ENCODE measurements around the gene FCN1.

DNA sequence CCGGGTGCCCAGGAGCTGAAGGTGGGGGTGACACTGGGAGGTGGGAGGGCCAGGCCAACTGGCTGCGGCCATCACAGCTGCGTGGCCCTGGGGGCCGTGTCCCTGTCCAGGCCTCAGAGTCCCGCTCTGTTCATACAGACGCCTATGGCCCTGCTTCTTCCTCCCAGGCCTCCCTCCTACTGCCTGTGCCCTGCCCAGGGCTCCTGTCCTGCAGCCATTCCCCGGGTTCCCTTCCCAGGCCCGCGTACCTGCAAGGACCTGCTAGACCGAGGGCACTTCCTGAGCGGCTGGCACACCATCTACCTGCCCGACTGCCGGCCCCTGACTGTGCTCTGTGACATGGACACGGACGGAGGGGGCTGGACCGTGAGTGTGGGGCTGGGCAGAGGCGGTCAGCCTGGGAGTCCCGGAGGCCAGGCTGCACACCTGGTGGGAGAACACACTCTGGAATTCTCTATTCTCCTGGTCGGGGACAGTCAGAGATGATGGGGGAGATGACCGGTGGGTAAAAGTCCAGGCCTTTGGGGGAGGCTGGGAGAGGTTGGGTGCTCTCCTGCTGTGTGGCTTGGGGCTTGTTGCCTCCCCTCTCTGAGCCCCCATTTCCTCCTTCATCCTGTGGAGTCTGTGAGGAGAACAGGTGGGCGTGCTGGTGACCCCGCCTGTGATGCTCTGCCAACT is 32.6 kb downstream of the FCN1 start:
- TF ChIP-seq, protein P1, sequence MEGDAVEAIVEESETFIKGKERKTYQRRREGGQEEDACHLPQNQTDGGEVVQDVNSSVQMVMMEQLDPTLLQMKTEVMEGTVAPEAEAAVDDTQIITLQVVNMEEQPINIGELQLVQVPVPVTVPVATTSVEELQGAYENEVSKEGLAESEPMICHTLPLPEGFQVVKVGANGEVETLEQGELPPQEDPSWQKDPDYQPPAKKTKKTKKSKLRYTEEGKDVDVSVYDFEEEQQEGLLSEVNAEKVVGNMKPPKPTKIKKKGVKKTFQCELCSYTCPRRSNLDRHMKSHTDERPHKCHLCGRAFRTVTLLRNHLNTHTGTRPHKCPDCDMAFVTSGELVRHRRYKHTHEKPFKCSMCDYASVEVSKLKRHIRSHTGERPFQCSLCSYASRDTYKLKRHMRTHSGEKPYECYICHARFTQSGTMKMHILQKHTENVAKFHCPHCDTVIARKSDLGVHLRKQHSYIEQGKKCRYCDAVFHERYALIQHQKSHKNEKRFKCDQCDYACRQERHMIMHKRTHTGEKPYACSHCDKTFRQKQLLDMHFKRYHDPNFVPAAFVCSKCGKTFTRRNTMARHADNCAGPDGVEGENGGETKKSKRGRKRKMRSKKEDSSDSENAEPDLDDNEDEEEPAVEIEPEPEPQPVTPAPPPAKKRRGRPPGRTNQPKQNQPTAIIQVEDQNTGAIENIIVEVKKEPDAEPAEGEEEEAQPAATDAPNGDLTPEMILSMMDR (IDR thresholded peaks at IDR 0.05; ENCODE audit: low read length), result no peak
- TF ChIP-seq EZH2 (optimal IDR thresholded peaks at IDR 0.05; ENCODE audit: low read depth, low read length) (no peak), EZH2phosphoT487 (IDR thresholded peaks at IDR 0.05; ENCODE audit: low read length) (no peak)
